Endothelial cell of umbilical vein (primary cell): Measurements from ENCODE around the gene BRSK2.
"Not testable (repeated sequence)": the region's sequence is repeated elsewhere in the genome, so short reads cannot be mapped to it uniquely, and the experiment has no call there.

Experiments
- EZH2 ChIP-seq: IDR thresholded peaks from 2 replicates; pipeline ENCODE4 v1.6.1; 2012; ENCODE audit warnings: borderline replicate concordance, low read depth, mild to moderate bottlenecking, moderate library complexity, low read length, inconsistent platforms; ENCODE audit not compliant: severe bottlenecking
- GATA2 ChIP-seq: IDR thresholded peaks from 2 replicates; pipeline ENCODE4 v1.7.0; 2011; ENCODE audit warnings: low read depth, mild to moderate bottlenecking, moderate library complexity, mixed read lengths, low read length; ENCODE audit not compliant: insufficient read length, insufficient read depth
- POLR2A ChIP-seq: IDR thresholded peaks from 2 replicates; pipeline ENCODE4 v1.6.1; 2012; ENCODE audit warnings: low read depth, mild to moderate bottlenecking, control low read depth, low read length
- TF ChIP-seq, protein P1 (sequence below), 2 donors: IDR thresholded peaks; 1 replicate in 1 of 2; 2 replicates in 1 of 2; pipeline ENCODE4 v1.5.1; 2011; ENCODE audit warnings: low read length in 2 of 2, mild to moderate bottlenecking in 2 of 2, moderate library complexity in 2 of 2, control low read depth in 1 of 2, inconsistent platforms in 1 of 2, low read depth in 1 of 2; ENCODE audit not compliant: insufficient read depth in 1 of 2; ENCODE audit errors: extremely low read depth in 1 of 2
- TF ChIP-seq, protein P2 (sequence below): IDR thresholded peaks from 2 replicates; pipeline ENCODE4 v1.6.1; 2011; ENCODE audit not compliant: insufficient read depth, insufficient read length

DNA sequence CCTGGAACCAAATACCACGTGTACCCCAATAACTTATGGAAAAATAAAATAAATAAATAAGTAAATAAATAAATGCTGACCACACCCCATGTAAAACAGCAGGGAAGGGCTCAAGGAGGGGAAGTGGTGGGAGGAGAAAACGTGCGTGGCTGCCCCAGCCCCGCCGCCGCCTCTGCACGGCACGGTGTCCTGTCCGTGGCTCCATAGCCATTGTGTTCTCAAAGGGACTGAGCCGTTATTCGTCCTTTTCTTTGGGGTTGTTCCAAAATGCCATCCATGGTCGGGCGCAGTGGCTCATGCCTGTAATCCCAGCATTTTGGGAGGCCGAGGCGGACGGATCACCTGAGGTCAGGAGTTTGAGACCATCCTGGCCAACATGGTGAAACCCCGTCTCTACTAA lies 30.8 kb upstream of the BRSK2 start:
- not testable (repeated sequence) for TF ChIP-seq POLR2A, EZH2, GATA2
- TF ChIP-seq, protein P1, sequence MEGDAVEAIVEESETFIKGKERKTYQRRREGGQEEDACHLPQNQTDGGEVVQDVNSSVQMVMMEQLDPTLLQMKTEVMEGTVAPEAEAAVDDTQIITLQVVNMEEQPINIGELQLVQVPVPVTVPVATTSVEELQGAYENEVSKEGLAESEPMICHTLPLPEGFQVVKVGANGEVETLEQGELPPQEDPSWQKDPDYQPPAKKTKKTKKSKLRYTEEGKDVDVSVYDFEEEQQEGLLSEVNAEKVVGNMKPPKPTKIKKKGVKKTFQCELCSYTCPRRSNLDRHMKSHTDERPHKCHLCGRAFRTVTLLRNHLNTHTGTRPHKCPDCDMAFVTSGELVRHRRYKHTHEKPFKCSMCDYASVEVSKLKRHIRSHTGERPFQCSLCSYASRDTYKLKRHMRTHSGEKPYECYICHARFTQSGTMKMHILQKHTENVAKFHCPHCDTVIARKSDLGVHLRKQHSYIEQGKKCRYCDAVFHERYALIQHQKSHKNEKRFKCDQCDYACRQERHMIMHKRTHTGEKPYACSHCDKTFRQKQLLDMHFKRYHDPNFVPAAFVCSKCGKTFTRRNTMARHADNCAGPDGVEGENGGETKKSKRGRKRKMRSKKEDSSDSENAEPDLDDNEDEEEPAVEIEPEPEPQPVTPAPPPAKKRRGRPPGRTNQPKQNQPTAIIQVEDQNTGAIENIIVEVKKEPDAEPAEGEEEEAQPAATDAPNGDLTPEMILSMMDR (IDR thresholded peaks at IDR 0.05; ENCODE audit: extremely low read depth in 1 of 2, insufficient read depth in 1 of 2, low read depth in 1 of 2, low read length in 2 of 2) = not testable (repeated sequence)
- TF ChIP-seq, protein P2, sequence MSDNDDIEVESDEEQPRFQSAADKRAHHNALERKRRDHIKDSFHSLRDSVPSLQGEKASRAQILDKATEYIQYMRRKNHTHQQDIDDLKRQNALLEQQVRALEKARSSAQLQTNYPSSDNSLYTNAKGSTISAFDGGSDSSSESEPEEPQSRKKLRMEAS = not testable (repeated sequence)
